Activated naive CD8-positive, alpha-beta T cell treated with anti-CD3 and anti-CD28 coated beads for 36 hours (primary cell): ENCODE measurements around the gene STKLD1. TPM values are rescaled to one million over a fixed set of nuclear protein-coding genes. Genes with fewer than 3 reads are reported as not detected.

Experiments used
- DNase-seq: peaks from one replicate; pipeline ENCODE4 v3.0.0; 2021
- H3K27ac Mint-ChIP-seq: one replicate; pipeline ENCODE4 v1.8.0; 2022; ENCODE audit warnings: mild to moderate bottlenecking, moderate library complexity, mixed read lengths
- H3K27me3 Mint-ChIP-seq: one replicate; pipeline ENCODE4 v1.8.0; 2022; ENCODE audit warnings: mild to moderate bottlenecking, mixed read lengths
- H3K36me3 Mint-ChIP-seq: one replicate; pipeline ENCODE4 v1.8.0; 2021; ENCODE audit warnings: mild to moderate bottlenecking, mixed read lengths
- H3K4me1 Mint-ChIP-seq: one replicate; pipeline ENCODE4 v1.8.0; 2021; ENCODE audit warnings: mixed read lengths
- H3K4me3 Mint-ChIP-seq: one replicate; pipeline ENCODE4 v1.8.0; 2022; ENCODE audit warnings: mild to moderate bottlenecking, moderate library complexity, mixed read lengths
- H3K9me3 Mint-ChIP-seq: one replicate; pipeline ENCODE4 v1.8.0; 2022; ENCODE audit warnings: mixed read lengths
- total RNA-seq, 2 experiments: library from RNA; stranded (reverse); gene quantifications; one replicate each; pipeline ENCODE4 v1.2.3, GENCODE V29; 2021

The STKLD1 gene
- total RNA-seq, 2 experiments from 2014 or later, result 0.16 to 0.31 TPM

DNA sequence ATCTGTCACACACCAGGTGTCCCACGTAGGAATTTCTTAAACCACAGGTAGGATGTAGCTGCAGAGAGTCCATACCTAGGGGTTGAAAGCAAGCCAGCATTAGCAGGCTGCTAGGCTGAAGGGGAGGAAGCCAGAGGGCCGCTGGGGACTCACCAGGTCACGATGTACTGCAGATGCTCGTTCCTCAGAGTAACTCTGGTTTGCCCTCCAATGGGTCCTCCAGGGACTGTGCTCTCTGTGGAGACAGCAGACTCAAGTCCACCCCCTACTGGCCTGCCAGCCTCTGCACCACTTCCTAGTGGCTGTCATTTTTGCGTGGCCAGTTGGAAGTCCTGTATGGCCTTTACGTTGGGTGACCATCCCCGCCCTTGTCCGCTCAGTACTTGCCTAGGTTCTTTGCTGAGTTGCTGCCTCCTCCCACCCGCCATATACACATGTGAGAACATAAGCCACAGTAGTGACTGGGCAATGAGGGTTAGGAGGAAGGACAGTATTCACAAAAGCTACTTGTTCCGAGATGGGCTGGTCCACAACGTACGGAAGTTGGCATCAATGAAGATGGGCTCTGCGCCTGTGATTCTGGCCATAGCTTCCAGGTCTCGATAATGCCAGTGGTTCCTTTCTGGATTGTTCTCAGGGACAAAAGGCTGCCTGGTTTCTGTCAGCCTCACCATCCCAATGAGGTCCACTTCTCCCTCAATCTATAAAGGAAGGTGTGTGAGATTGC, 24.1 kb upstream of the STKLD1 start:
- Mint-ChIP-seq H3K27ac (peak overlapping the region; percentile 34), H3K4me1 (peaks cover 39% of the 10 kb centered on the region), H3K4me3 (peak overlapping the region; percentile 14), H3K9me3 (no peaks in the 10 kb centered on the region), H3K36me3 (peaks cover 49% of the 10 kb centered on the region), H3K27me3 (peaks cover 4% of the 10 kb centered on the region)
- DNase-seq, result peak; percentile 55

DNA sequence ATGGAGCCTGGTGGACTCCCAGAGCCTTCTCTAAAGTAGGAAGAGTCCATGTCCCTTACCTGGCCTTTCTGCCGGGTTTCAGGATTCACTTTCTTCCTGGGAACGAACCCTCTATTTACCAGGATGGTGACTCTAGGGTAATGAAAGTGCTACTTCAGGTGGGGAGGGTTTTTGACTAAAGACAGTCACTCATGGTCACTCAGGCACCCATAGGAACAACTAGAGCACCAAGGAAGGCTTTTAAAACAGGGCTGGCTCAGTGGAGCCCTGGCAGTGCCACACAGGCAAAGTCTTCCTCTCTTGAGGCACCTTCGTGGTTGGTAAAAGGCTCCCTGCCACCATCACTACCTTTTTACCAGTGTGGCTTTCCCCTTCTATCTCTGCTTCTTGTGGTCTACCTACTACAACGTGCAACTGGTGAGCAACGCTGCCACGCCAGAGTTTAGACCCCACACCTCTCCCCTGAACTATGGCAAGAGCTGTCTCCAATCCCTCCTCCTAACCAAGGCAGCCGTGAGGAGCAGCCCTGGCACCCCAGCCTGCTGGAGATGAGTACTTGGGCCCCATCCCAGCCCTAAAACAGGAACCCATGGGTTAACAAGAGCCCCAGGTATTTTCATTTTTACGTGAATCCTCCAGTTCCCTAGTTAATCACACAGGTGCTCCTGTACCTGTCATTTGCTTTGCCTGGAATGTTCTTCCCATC, 23.4 kb upstream of the STKLD1 start:
- H3K36me3 Mint-ChIP-seq, result peaks cover 47% of the 10 kb centered on the region
- peaks cover 43% of the 10 kb centered on the region for H3K4me1 Mint-ChIP-seq
- H3K9me3 Mint-ChIP-seq, result no peaks in the 10 kb centered on the region

DNA sequence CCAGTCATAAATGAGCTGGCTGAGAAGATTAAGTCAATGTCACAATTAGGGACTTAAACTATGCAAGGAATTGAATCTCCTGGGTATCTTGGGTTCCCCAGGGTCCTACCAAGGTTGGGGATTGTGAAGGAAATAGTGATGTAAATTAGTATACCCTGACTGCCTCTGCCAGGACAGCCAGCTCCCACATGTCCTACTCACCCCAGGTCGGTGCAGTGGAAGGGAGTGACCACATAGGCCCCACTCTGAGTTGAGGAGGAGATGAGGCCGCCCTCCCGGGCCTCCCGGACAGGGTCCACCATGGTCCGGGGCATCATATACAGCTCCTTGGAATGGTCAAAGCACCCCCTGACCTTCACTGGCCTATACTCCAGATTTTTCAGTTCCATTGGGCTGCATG, 22.6 kb upstream of the STKLD1 start:
- H3K27ac Mint-ChIP-seq, result peak overlapping the region; percentile 45

More for the DNA sequence above, 23.4 kb upstream of the STKLD1 start:
- DNase-seq, result no peak
- Mint-ChIP-seq H3K27ac (peak overlapping the region; percentile 65), H3K27me3 (peaks cover 4% of the 10 kb centered on the region), H3K4me3 (no peak overlapping the region)

DNA sequence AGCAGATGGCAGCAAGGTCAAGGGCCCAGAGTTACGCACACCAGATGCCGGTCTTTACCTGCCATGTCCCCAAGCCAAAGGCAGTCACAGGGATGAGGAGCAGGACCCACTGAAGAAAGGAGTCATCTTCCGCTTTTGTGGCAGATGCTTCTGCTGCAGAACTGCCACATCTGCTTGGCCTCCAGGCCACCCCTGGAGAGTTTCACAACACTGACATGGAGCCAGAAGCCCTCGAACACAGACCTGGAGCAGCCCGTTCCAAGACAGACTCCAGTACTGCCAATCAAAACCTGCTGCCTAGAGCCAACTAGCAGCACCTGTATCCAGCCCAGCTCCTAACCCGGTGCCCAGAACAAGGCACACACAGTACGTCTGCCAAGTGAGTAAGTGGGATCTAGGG, 21.4 kb upstream of the STKLD1 start:
- peaks cover 50% of the 10 kb centered on the region for H3K4me1 Mint-ChIP-seq

More for the DNA sequence above, 22.6 kb upstream of the STKLD1 start:
- Mint-ChIP-seq H3K36me3 (peaks cover 40% of the 10 kb centered on the region), H3K27me3 (no peaks in the 10 kb centered on the region), H3K4me3 (no peak overlapping the region), H3K4me1 (peaks cover 50% of the 10 kb centered on the region), H3K9me3 (no peaks in the 10 kb centered on the region)
- no peak for DNase-seq

DNA sequence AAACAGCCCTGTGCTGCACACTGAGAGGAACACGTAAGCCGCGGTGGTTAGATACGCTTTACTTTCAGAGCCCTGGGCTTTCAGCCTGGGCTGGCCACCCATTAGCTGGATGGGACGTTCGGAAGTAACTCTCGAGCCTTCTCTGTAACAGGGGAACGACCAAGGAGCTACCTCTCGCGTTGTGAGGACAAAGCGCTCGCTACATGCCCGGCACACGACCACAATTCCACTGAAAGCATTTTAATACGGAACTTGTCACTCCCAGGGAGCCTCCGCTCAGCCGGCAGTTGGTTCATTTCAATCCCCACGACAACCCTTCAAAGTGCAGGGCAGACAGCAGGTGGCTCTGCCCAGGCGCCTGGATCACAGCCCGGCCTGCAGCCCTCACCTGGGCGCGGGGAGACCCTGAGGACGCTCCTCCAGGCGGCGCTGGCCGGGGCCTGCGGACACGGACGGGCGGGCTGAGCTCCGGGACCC, 20.2 kb upstream of the STKLD1 start:
- DNase-seq, result no peak
- Mint-ChIP-seq H3K4me1 (peaks cover 50% of the 10 kb centered on the region), H3K9me3 (no peaks in the 10 kb centered on the region), H3K27ac (peak overlapping the region; percentile 86), H3K27me3 (no peaks in the 10 kb centered on the region), H3K4me3 (peak overlapping the region; percentile 87), H3K36me3 (peaks cover 18% of the 10 kb centered on the region)

More for the DNA sequence above, 21.4 kb upstream of the STKLD1 start:
- Mint-ChIP-seq H3K27me3 (no peaks in the 10 kb centered on the region), H3K36me3 (peaks cover 28% of the 10 kb centered on the region), H3K9me3 (no peaks in the 10 kb centered on the region), H3K27ac (peak overlapping the region; percentile 60), H3K4me3 (peak overlapping the region; percentile 47)
- no peak for DNase-seq

DNA sequence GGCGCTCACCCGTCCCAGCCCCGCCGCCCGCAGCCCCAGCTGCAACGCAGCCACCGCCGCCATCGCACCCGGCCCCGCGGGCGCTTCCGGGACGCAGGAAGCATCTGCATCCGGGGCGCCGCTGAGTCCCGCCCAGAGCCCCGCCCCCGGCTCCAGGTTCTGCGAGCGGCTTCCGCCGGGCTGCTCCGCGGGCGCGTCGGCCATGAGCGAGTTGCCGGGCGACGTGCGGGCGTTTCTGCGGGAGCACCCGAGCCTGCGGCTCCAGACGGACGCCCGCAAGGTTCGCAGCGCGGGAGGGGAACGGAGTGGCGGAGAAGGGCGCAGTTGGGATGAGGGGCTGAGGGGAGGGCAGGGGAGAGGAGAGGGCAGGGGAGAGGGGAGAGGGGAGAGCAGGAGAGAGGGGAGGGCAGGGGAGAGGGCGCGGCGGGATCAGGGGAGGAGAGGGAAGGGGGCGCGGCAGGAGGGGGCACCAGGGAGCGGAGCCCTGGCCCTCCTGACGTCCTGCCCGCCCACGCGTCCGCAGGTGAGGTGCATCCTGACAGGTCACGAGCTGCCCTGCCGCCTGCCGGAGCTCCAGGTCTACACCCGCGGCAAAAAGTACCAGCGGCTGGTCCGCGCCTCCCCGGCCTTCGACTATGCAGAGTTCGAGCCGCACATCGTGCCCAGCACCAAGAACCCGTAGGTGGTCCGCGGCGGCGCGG, 19.6 kb upstream of the STKLD1 start, which contains the start of the genes SURF1 and SURF2:
TSS of gene SURF1 (minus strand) at position 97 of the 701 bp plus-strand sequence. CDS start at position 63, 34 bp downstream.
TSS of gene SURF2 (plus strand) at position 160 of the 701 bp plus-strand sequence. CDS start at position 203, 43 bp downstream.
- H3K36me3 Mint-ChIP-seq, result peaks cover 13% of the 10 kb centered on the region
- H3K4me1 Mint-ChIP-seq, result peaks cover 56% of the 10 kb centered on the region
- H3K27ac Mint-ChIP-seq, result peak within 1 kb of the TSS; percentile 86
- DNase-seq, result peak; percentile 94
- H3K9me3 Mint-ChIP-seq, result no peaks in the 10 kb centered on the region
- H3K27me3 Mint-ChIP-seq, result no peaks in the 10 kb centered on the region
- peak within 1 kb of the TSS; percentile 87 for H3K4me3 Mint-ChIP-seq

DNA sequence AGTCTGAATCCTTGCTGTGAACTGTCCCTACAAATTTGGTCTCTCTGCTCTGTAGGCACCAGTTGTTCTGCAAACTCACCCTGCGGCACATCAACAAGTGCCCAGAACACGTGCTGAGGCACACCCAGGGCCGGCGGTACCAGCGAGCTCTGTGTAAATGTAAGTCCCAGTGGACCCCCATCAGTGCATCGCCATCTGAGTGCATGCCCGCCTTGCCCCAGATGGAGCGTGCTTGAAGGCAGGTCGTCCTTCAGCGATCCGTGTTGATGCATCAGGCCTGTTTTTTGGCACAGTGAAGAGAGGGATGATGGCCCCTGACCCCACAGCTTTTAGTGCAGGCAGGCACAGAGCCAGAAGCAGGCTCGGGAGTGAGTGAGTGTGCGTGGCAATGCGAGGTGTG, 18.5 kb upstream of the STKLD1 start:
- peaks cover 7% of the 10 kb centered on the region for H3K36me3 Mint-ChIP-seq
- peaks cover 50% of the 10 kb centered on the region for H3K4me1 Mint-ChIP-seq
- peak overlapping the region; percentile 77 for H3K27ac Mint-ChIP-seq
- no peak for DNase-seq
- peak overlapping the region; percentile 87 for H3K4me3 Mint-ChIP-seq
- H3K9me3 Mint-ChIP-seq, result no peaks in the 10 kb centered on the region
- no peaks in the 10 kb centered on the region for H3K27me3 Mint-ChIP-seq

DNA sequence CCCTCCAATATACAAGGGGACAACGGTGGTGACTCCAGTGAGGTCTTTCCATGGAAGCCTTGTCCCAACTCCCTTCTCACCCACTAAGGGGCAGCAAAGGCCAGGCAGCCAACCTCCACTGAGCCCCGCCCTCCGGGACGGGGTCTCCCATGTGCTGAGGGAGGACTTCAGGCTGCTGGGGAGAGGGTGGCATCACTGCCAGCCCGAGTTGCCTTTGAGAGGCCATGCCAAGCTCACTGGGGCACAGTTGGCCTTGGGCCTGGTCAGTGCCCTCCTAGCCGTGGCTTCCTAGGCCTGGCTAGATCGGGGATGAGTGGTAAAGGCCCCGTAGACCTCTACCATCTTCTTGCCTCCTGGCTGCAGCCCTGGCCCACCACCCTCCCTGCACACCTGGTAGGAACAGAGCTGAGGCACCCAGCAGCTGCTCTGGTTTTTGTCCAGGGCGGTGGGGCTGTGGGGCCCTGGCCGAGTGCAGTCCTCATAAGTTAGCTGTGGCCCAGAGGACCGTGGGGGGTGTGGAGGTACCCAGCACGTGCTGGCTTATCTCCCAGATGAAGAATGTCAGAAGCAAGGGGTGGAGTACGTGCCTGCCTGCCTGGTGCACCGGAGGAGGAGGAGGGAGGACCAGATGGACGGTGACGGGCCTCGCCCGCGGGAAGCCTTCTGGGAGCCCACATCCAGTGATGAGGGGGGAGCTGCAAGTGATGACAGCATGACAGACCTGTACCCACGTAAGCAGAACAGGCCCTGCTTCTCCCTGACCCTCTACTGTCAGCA, 16.6 kb upstream of the STKLD1 start:
- no peak for DNase-seq
- Mint-ChIP-seq H3K36me3 (peaks cover 7% of the 10 kb centered on the region), H3K27ac (peak overlapping the region; percentile 83), H3K4me3 (no peak overlapping the region), H3K4me1 (peaks cover 46% of the 10 kb centered on the region), H3K9me3 (no peaks in the 10 kb centered on the region), H3K27me3 (no peaks in the 10 kb centered on the region)

DNA sequence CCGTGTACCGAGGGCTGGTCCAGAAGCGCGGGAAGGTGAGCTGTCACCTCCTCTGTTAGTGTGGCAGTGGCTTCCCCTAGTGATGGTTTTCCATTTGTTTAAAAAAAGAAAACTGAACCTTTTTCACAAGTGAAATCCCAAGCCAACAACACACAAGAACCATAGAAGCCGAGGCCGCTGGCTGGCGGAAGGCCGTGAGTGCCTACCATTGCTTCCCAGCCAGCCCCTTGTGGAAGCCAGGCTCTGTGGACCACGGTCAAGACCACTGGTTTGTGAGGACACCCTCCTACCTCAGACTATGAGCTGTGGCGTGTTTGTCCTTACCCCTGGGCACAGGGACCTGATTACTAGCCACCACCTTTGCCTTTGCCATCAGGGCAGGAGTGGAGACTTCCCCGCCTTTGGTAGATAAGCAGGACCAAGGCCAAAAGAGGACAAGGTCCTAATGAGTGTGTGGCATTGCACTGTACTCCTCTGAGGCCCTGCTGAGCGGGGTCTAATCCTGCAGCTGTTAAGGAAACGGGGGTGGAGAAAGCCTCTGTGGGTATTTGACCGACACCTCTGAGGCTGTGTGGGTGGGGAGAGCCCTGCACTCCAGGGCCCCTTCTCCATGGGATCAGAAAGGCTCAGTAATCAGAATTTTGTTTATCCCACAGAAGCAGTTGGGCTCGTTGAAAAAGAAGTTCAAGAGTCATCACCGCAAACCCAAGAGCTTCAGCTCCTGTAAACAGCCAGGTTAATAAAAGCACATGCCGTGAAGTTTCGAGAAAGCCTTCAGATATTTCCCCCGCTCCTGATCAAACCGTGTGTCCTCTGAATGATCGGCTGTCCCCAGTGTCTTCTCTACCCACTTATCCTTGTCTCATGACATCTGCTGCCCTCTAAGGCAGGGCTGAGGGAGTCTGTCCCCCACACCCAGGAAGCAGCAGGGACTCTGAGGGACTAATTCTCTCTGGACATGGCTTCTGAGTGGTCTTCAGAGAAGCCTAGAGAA, 15.5 kb upstream of the STKLD1 start:
- Mint-ChIP-seq H3K36me3 (peaks cover 9% of the 10 kb centered on the region), H3K4me1 (peaks cover 38% of the 10 kb centered on the region), H3K27ac (peak overlapping the region; percentile 82), H3K27me3 (no peaks in the 10 kb centered on the region), H3K4me3 (peak overlapping the region; percentile 41), H3K9me3 (no peaks in the 10 kb centered on the region)
- DNase-seq, result no peak

DNA sequence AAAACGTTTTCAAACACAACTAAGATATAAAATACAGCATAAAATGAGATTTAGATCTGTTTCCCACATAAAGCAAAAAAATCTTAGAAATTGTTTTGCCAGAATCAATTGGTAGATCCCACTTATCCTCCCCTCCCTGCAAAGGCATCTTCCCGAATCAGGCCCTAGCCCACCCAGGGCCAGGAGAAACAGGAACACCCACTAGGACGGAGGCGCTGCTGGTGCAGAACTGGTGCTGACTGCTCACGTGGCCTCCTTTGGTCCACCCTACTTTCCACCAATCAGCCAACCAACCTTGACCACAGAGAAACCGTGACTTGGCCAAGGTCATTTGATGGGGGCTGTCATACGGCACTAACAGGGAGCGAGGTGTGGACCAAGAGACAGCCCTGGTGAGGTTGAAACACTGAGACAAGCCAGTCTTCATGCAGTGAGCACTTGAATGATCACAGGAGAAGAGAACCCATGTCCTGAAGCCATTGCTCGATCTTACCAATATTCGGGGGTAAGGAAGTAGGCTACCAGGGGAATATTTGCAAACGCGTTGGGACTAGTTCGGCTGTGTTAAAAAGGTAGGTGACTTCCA, 14.6 kb upstream of the STKLD1 start:
- Mint-ChIP-seq H3K4me1 (peaks cover 38% of the 10 kb centered on the region), H3K27ac (peak overlapping the region; percentile 82), H3K27me3 (no peaks in the 10 kb centered on the region), H3K36me3 (peaks cover 9% of the 10 kb centered on the region), H3K4me3 (no peak overlapping the region), H3K9me3 (no peaks in the 10 kb centered on the region)
- no peak for DNase-seq

DNA sequence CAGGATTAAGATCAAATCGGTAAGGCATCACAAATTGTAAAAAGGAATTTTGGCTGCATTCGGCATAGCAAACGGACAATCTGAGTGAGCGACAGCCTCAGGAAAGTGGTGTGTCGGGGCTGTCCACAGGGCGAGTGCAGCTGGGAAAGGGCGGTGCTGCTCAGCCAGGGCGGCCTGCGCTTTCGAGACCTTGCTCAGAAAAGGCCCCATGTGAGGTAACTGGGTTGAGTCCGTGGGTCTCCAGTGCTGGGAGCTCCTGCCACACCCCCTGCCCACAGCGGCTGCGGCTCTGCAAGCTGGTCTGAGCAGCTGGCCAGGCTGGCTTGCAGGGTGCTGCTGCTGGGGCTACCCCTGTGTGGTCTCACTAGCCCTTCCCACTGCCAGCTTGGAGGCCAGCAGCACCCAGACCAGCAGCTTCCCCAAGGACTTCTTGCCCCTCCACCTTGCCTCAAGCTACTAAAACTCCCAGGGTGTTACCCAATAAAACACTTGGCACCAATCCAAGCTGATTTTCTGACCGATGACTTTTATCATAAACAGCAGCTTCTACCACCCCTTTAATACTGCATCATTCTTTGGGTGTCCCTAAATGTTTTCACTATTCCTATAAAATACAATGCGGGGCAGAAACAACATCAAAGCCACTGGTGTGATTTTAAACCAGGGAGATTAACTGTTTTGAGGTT, 13.7 kb upstream of the STKLD1 start:
- no peak for DNase-seq
- Mint-ChIP-seq H3K4me1 (peaks cover 37% of the 10 kb centered on the region), H3K36me3 (peaks cover 9% of the 10 kb centered on the region), H3K9me3 (no peaks in the 10 kb centered on the region), H3K27me3 (no peaks in the 10 kb centered on the region), H3K27ac (no peak overlapping the region), H3K4me3 (no peak overlapping the region)

DNA sequence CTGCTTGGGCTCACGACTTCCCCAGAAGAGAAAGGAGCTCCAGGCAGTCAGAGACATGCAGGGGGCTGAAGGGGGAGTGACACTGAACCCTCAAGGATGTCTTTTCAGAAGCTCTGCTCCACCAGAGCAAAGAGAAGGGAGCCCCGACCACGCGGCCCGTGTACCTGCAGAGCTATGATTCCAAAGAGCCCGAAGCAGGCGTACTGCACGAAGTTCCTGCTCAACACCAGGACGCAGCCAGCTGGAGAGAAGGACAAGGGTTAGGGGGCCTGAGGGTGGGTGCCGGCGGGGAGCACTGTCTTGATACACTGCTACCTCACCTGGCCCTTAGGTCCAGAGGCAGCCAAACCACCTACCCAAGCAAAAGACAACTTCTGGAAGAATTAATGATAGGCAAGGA, 9.7 kb upstream of the STKLD1 start:
- peaks cover 41% of the 10 kb centered on the region for H3K4me1 Mint-ChIP-seq
- DNase-seq, result no peak
- H3K27ac Mint-ChIP-seq, result no peak overlapping the region

DNA sequence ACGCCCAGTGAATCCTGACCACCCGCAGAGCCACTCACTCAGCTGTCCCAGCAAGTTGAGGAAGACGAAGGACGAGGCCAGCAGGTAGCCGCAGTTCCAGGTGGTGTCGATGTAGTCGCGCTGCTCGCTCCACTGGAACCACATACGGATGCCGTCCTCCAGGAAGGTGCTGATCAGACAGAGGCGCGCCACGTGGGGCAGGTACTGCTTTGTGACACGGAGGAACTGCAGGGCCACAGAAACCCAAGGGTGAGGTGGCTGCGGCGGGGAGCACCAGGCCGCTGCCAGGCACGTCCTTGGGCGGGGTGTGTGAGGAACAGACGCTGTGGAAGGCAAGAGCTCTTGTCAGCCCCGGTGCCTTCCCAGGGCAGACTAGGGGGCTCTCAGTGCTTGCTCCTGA, 8.9 kb upstream of the STKLD1 start:
- Mint-ChIP-seq H3K4me3 (no peak overlapping the region), H3K27ac (no peak overlapping the region), H3K27me3 (no peaks in the 10 kb centered on the region), H3K36me3 (peaks cover 40% of the 10 kb centered on the region), H3K9me3 (no peaks in the 10 kb centered on the region), H3K4me1 (peaks cover 43% of the 10 kb centered on the region)
- no peak for DNase-seq

More for the DNA sequence above, 9.7 kb upstream of the STKLD1 start:
- Mint-ChIP-seq H3K36me3 (peaks cover 36% of the 10 kb centered on the region), H3K9me3 (no peaks in the 10 kb centered on the region), H3K4me3 (no peak overlapping the region), H3K27me3 (no peaks in the 10 kb centered on the region)
